Glomerular endothelial cell (primary cell): ENCODE results near the gene MACROD2. TPM values are rescaled to one million over a fixed set of nuclear protein-coding genes. Genes with fewer than 3 reads are reported as not detected.

Experiments used
- DNase-seq: peaks from one replicate; pipeline ENCODE4 v3.0.0-alpha.2; 2011; ENCODE audit warnings: low read depth, low spot score; ENCODE audit errors: extremely low read depth
- total RNA-seq: library from RNA; depleted of rRNA; stranded (reverse); fragments of >200 nt; gene quantifications from 2 replicates; pipeline ENCODE4 v1.2.3, GENCODE V29; 2015

The MACROD2 gene
- total RNA-seq, 1 donor from 2014 or later = 0.76 TPM

DNA sequence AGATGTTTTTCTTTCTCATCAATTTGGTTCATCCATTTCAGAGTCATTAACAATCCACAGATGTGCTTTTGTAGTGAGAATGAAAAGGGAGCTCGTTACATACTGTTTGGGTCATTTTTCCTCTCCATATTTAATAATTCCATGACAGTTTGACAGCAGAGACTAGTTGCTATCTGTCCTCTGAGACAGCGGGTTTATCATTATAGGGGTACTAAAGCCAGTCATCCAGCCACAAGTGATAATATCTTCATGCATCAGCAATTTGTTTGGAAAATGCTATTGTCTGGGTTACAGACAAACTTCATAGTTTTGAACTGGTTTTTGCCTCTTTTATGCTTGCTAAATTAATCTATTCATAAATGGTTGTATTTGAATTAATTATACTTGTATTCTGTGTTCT is 692.7 kb downstream of the MACROD2 start:
- DNase-seq = no peak

DNA sequence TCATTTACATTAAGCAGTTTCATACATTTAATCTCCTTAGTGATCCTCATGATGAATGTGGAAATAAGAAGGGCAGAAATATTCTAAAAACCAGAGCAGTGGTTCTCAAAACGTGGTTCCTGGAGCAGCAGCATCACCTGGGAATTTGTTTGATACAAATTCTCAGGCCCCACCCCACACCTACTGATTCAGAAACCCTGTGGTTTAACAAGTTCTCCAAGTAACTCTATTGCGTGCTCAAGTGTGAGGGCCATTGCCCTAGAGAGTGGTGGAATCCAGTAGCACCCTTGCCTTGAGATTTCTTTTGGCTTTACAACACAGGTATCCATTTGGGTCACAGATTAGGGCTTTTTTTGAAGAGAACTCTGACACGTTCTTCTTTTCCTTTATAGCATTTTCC is 696.7 kb downstream of the MACROD2 start:
- DNase-seq = no peak

DNA sequence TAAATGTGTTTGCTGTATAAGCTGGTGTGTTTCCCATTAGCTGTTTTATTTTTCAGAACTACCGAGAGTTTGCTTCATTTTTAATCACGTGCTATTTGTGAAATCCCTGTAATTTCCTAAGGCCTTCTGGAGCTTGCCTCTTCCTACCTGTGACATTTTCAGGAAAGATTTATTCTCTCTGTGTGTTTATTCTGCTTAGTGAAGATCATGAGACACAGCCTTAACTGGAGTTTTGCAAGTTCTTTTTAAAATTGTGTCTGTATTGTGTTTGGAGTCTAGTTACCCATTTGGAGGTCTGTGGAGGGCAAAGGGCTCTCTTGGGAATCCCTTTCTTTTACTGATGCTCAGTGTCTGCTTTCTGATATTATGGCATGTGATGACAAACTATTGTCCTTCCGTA is 701.2 kb downstream of the MACROD2 start:
- no peak for DNase-seq

DNA sequence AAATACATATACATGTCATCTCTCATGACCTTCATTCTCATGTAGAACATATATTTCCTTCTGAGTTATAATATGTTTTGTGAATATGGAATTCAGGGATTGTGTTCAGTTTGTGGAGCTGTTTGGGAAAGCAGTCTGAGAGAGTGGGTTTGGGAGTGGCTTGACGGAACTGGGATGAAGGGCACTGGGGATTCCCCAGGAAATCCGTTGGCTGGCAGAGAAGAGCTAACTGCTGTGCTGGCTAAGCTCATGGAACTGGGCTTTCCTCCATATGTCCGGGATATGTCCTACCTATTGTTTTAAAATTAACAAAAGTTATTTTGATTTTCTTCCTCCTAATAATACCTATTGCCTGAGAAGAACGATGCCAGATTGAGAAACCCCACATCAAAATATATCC is 701.6 kb downstream of the MACROD2 start:
- DNase-seq = no peak

DNA sequence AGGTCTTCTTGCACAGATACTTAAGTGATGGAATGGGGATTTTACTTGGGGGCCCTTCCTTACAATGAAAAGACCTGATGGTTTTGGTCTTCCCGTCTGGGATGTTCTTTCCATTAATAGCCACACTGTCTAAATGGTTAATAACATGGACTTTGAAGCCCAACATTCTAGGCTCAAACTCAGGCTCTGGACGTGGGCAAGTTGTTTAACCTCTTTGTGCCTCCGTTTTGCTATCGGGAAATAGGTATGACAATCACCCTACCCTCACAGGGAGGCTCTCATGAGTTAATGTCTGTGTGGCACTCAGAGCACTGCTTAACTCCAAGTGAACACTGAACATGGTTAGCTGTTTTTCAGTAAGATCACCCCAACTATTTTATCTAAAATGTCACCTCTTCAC is 702.8 kb downstream of the MACROD2 start:
- no peak for DNase-seq

DNA sequence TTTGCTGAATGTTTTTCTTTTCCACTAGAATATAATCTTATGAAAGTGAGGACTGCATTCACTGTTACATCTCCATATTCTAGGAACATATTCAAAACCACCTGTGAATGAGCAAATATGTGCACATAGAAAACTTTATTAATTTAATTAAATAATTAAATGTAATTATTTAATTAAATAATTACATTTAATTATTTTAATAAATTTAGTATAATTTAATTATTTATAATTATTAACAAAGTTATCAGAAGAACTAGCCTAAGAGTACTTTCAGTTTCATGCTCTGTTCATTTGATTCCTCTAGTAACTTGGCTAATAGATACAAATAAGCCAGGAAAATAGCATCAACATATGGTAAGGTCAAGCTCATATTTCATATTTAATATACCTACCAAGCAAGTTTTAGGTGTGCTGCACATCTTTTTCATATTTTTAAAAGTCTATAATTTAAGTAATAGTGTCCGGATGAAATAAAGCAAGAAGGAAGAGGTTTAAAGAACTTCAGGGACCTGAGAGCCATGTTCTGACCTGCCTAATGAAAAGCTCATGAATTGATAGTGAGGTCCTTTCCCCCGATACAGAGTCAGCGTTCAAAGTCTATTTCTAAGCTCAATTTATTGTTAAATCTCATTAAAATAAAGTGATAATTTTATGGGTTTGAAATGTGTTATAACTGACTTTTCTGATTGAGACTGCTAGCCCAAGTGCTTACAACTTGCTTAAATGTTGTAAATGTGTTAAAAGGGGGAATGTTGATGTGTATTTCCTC is 703.5 kb downstream of the MACROD2 start:
- no peak for DNase-seq

DNA sequence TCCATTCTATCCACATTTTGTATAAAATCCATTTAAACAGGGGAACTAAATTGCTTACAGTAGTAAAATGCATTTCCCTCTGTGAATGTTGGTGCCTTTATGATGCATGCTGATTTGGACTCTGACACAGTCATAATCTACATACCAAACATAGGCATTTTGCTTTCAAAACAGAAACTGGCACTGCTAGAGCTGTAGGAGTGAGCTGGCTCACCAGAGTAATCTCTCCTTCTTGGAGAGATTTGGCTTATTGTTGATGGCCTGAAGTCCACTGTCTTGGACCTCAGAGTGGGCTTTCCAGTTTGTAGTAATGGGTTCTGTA is 705.3 kb downstream of the MACROD2 start:
- DNase-seq = no peak

DNA sequence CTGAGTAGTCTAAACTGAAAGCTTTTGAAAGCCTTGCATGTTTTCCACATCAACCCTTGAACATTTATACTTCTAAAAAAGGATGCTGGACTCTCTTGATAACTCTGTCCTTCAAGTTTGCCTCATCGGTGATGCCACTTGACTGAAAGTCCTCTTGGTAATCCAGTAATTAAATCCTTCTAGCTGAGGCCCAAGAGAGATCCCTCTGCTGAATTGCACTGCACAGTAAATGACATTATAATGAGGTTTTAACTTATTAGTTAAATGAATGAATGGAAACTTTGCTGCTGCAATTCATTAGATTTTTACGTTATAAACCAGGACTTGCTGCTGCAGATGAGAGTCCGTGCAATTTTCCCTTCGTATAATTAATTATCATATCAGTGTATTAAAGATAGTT is 706.0 kb downstream of the MACROD2 start:
- DNase-seq = no peak

DNA sequence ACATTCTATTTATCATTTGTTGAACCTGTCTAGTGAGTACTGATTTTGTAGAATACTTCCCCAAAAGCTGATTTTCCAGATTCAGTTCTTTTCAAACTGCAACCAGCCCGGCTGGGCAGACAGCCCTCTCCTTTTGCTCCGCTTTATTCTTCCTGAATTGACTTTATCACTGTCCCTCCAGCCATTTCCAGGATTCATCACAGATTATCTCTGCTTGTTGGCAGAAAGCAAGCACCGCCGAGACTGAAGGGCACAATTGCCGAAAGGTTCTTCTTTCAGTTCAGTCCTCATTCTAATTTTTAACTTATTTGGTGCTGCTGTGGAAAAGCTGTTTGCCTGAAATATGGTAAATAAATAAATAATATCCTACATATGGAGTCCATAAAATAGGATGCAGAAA is 711.2 kb downstream of the MACROD2 start:
- no peak for DNase-seq

DNA sequence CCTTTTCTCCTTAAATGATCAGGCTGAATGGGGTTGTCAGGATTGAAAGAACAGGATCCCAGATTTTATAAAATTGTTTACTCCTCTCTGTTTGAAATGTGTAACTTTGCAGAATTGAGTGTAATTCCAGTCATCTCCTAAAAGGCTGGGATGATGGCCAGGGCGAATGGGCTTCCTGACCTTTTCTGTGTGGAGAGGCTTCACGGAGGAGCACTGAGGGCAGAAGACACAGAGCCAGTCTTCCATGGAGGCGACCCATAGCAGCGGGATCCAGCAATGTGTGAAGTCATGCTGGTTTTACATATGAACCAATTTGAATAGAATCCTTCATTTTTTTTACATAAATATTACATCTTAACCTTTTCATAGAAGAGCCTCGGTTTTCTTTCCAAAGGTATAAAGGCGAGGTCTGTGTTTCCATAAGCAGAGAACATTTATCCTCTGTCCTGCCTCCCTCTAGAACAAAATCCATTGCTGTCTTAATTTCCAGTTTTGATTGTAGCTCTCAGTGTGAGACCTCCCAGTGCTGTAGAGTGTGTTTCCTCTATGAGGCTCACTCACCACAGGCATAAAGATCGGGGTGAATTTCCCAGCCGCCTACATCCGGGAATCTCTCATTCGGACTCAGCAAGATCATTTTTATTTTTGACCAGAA is 711.8 kb downstream of the MACROD2 start:
- no peak for DNase-seq

DNA sequence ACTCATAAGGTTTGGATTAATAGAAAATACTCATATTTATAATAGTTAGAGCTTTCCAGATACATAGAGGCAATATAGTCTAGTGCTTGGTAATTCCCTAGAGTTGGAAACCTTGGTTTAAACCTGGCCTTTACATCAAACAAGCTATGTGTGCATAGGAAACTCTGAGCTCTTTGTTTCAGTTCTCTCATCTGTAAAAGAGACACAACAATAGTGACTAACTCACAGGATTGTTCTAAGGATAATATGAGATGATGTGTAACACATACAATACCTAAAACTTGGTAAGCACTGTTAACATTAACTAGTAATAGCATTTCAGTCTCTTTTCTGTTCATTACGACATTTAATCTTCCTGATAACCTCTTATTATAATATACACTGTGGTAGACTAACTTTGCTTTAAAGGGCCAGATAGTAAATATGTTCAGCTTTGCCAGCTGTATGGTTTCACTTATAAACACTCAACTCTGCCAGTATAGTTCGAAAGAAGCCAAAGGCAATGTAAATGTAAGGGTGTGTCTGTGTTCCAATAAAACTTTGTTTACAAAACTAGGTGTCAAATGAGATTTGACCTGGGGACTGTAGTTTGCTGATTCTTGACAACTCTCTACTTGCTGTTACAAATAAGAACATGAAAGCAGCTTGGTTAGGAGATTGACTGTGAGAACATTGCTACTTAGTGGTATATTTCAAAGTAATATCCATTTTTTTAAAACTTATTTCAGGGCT is 712.7 kb downstream of the MACROD2 start:
- no peak for DNase-seq

DNA sequence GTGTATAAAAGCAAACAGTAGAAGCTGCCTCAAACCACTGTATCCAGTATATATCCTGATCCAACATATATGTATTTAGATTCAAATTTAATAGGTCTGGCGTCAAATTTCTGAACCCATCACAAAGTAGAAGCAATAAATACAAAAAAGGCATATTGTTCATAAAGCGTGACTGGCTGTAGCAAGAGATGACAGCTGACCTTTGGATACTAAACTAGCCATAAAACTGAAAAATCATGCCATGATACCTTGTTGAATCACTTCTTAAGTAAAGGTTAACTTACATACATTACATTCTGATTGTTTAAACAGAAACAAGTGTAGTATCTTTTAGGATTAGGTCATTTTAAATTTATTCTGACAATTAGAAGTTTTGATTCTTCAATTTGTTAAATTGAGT is 714.1 kb downstream of the MACROD2 start:
- DNase-seq = no peak

DNA sequence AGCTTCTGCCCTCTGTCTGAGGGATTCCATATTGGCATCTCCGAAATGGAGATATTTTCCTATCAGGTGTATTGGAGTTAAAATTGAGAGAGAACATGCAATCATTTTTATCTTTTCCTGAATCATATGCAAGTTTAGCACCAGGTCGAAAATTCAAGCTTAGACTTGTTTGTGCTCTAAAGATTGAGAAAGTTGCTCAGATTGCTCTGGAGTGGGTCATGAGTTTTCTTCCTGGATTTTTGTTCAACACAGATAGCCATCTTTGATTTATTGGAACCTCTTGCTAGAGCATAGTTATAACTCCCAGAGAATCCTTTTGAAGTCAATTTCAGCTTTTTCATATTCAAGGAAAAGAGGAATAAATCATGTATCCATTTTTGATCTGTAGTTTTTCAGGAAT is 715.6 kb downstream of the MACROD2 start:
- no peak for DNase-seq

DNA sequence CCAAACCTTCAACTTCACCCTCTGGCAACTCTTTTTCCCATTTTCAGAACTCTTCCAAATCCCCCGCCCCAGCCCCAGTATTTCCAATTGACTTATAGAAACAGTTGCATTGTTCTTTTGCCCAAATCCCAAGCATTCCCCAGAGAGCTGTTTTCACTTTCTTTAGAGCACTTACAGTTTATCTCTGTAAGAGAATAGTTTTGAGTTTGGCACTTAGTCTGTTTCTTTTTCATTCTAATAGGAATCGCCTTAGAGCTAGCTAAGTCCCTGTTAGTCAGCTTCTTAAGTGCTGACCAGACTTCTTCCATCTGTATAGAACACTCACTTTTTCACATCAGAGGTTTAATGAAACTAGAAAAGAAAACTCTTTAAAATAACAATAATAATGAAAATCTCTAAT is 716.3 kb downstream of the MACROD2 start:
- no peak for DNase-seq

DNA sequence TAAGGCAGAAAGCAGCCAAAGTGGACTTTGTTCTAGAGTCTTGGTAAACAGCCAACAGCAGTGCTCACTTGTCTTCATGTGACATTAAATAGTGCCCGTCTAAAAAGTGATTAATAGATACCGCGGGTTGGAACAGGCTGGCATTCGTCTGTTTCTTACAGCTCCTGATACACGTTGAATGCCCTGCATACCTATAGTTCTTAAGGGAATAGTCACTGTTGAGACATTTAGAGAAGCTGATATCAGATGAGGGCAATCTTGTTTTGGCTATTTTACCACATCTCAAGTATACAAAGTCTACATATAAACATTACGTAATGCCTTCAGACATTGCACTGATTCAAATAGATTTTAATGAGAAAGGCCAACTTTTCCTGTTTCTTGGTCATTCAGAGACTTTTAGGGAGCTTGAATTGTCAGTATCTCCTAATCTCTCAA is 717.0 kb downstream of the MACROD2 start:
- DNase-seq = peak; percentile 4

DNA sequence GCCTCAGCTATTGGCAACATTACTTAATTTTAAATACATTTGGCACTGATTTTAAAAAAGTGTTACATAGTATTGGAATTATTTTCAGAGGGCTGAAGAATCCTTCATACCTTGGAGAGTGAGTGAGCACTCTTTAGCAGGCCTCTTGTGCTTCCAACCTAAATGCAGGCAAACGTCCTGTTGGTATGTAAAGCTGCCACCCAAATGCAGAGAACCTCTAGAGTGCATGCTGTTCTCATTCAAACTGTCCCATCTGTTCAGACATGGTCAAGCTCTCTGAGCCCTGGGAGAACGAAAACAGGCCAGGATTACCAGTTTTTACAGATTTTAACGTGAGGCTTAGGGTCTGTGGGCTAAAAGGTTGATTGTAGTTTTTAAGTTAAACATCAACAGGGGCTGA is 720.1 kb downstream of the MACROD2 start:
- DNase-seq = no peak

DNA sequence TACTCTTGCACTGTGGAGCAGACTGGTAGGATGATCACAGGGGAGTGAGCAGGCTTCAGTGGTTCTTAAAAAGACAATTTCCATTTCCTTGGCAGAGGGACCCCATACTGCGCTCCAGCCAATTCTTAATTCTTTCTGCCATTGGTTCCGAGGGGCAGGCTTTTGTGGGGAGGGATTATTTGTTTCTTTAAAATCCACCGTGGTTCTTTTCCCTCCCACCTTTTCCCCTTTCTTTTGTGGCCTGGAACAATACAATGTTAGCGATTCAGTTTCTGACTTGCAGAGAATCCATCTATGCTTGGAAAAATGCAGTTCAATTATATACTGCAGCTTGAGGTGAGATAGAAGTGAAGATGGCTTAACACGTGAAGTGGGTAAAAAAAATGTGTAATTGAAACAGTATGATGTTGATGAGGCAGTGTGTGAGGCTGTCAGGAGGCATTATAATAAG is 721.1 kb downstream of the MACROD2 start:
- DNase-seq = no peak

DNA sequence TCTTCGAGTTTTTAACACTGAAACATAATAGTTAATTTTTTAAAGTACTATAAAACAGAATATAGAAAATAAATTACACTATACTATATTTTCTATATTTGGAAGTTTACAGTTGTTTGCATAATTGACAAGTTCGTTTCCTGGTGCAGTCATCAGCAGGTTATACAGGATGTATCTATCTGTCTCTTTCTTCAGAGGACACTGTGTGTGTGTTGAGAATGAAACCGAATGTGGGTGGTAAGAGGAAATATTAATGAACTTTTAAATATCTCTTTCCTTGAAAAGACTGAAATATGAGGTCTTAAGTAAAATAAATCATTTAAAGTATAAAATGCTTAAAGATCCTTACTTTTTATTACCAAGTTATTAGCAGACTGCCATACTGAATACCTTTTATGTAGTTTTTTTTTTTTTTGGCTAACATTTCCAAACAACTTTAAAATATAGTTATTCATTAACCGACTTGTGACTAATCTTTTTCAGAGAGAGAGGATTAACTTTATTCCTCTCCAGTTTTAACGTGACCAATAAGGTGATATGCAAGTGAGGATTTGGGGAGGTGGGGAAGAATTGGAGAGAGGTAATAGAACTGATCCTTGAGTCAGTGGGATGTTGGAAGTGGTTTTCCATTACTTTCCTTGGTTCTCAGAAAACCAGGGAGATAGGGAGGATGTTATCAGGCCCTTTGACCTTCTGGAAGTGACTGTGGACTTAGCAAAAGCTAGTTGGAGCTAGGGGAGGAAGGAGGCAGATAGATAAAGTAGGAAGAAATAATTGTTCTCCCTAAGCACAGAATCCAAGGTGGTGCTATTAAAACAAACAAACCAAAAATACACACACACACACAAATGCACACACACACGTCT is 722.1 kb downstream of the MACROD2 start:
- no peak for DNase-seq

DNA sequence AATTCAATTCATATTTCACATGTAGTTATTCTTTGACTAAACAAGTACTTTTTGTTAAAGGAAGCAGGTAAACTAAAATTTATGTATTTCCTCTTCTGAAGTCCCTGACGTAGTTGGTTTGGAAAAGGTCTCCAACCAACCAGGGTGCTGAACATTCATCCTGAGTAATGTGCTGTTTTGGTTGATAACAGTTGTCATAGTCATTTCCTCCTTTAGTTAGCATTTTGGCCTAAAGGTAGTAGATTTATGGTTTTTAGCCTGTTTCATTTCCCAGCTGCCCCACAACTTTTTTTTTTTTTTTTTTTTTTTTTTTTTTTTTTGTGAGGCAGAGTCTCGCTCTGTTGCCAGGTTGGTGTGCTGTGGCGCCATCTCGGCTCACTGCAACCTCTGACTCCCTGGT is 724.9 kb downstream of the MACROD2 start:
- DNase-seq = peak; percentile 5

DNA sequence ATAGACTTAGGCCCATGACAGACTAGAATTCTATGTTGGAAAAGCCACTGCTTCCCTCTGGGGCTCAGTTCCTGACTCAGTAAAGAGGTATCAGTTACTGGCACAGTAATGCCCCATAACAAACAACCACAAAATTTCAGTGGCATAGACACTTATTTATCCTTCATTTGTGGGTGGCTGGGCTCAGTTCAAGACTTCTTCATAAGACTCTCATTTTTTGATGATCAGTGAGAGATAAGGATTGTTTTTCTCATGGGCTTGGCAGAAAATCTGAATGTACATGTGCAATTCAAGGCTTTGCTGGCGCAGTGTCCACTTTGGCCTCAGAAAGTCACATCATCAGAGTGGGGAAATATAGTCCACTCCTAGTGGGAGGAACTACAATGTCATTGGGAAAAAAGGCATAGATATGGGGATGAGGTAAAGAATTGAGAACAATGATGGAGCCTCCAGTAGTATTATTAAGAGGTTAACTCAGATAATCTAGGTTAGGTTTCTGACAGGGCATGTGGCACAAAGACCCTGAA is 726.7 kb downstream of the MACROD2 start:
- no peak for DNase-seq

DNA sequence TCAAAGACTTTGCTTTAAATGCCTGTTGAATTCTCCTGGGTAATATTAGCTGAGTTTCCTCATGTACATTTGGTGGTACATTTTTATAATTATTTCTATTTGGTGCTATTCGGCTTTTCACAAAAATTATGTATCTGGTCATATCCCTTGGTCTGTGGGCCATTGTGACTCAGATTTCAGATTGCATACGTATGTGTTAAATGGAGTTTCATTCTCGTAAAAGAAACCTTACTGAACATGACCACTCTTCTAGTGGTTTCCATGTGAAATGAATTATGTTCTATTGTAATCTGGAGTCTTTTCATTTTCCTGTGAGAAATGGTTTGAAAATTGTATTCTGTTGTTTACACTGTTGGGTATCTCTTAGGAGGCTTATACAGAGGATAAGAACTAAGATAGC is 728.3 kb downstream of the MACROD2 start:
- DNase-seq = no peak
